ENCODE results near the gene CAP2. TPM values are rescaled to one million over a fixed set of nuclear protein-coding genes. Genes with fewer than 3 reads are reported as not detected.

The CAP2 gene
- total RNA-seq, 1 experiment from 2014 or later: 11.5 TPM

- no peak overlapping the region for H3K27ac Mint-ChIP-seq
- H3K23ac ChIP-seq (ENCODE audit: insufficient read length, low read depth, low read length): no peak overlapping the region
- H3K36me3 Mint-ChIP-seq (ENCODE audit: insufficient read depth in 1 of 3, low read depth in 3 of 3): peaks cover 6 to 11% (median 7%) of the 10 kb centered on the region in 3 experiments; a peak in 5 of 7 replicates
- no peak overlapping the region for H3K27ac ChIP-seq (ENCODE audit: insufficient read length, low read depth, low read length)
- H2AK5ac ChIP-seq (ENCODE audit: insufficient read length, low read length): no peak overlapping the region
- H2BK20ac ChIP-seq (ENCODE audit: low read depth, low read length, poor library complexity, severe bottlenecking): no peak overlapping the region
- H2BK5ac ChIP-seq (ENCODE audit: insufficient read length, low read length): no peak overlapping the region
- no peak overlapping the region for H2BK15ac ChIP-seq (ENCODE audit: low read depth, low read length)
- no peak overlapping the region for H4K91ac ChIP-seq (ENCODE audit: insufficient read length, low read depth, low read length)
- H3K56ac ChIP-seq (ENCODE audit: insufficient read length, low read depth, low read length): no peak overlapping the region
- no peak overlapping the region for H2AFZ ChIP-seq (ENCODE audit: low read length)
- TF ChIP-seq CTCF (conservative IDR thresholded peaks at IDR 0.05): no peak
- no peak overlapping the region for H4K5ac ChIP-seq (ENCODE audit: insufficient read length, low read depth, low read length)
- no peaks in the 10 kb centered on the region for H3K4me1 Mint-ChIP-seq
- H3K79me2 ChIP-seq (ENCODE audit: insufficient read depth, low read length): no peaks in the 10 kb centered on the region
- H3K9me3 ChIP-seq (ENCODE audit: control insufficient read depth, low read depth, low read length): no peaks in the 10 kb centered on the region
- H3K18ac ChIP-seq (ENCODE audit: insufficient read length, low read depth, low read length): no peak overlapping the region
- H3T11ph ChIP-seq (ENCODE audit: low read length): no peak overlapping the region
- H3K4ac ChIP-seq (ENCODE audit: low read depth, low read length): no peak overlapping the region
- no peak overlapping the region for H3K4me2 ChIP-seq (ENCODE audit: insufficient read depth, insufficient read length, low read length)
- DNase-seq: no peak
- no peak overlapping the region for H3K4me3 Mint-ChIP-seq
- H3K4me1 ChIP-seq (ENCODE audit: insufficient read depth, low read length): no peaks in the 10 kb centered on the region
- H3K23me2 ChIP-seq (ENCODE audit: insufficient read length, low read depth, low read length, poor library complexity, severe bottlenecking): no peaks in the 10 kb centered on the region
- no peaks in the 10 kb centered on the region for H3K79me1 ChIP-seq (ENCODE audit: insufficient read depth, low read depth, low read length, poor library complexity, severe bottlenecking)
- no peaks in the 10 kb centered on the region for H3K27me3 ChIP-seq (ENCODE audit: insufficient read depth, low read length)
- no peak overlapping the region for H4K8ac ChIP-seq (replicated peaks; ENCODE audit: insufficient read length, low read depth, low read length)
- no peaks in the 10 kb centered on the region for H3K27me3 Mint-ChIP-seq (ENCODE audit: low read depth)
- H3K9ac ChIP-seq (ENCODE audit: extremely low read depth, insufficient read length, low read length): no peak overlapping the region
- no peaks in the 10 kb centered on the region for H3K9me3 Mint-ChIP-seq
- no peaks in the 10 kb centered on the region for H4K20me1 ChIP-seq (ENCODE audit: control insufficient read depth, insufficient read depth, insufficient read length)
- no peak overlapping the region for H3K14ac ChIP-seq (ENCODE audit: insufficient read depth, low read length)
- WGBS (ENCODE audit: extremely low coverage, insufficient read length, low lambda C conversion rate): no CpG with 5 or more reads among the region's 2 CpGs
- H2BK120ac ChIP-seq (ENCODE audit: low read depth, low read length, poor library complexity, severe bottlenecking): no peak overlapping the region
- H2BK12ac ChIP-seq (ENCODE audit: insufficient read length, low read depth, low read length): no peak overlapping the region
These were observed 143.2 kb downstream of the CAP2 start for GRCh38 chr6:17536586-17536985.
